GM12878 (cell line): ENCODE measurements around the gene CDH8.

Experiments used
- BHLHE40 ChIP-seq, 2 experiments: fragments of 450-650 bp in 1 of 2; IDR thresholded peaks; 2 replicates each; pipeline ENCODE4 v1.6.1; 2011 to 2017; ENCODE audit warnings: low read depth in 2 of 2, borderline replicate concordance in 1 of 2, improper control_type of control experiment in 1 of 2, low read length in 1 of 2, mild to moderate bottlenecking in 1 of 2
- POLR2AphosphoS5 ChIP-seq: IDR thresholded peaks from 2 replicates; pipeline ENCODE4 v1.6.1; 2011; ENCODE audit warnings: mild to moderate bottlenecking, low read length, inconsistent platforms
- SP1 ChIP-seq: IDR thresholded peaks from one replicate; pipeline ENCODE4 v1.6.1; 2011; ENCODE audit warnings: low read depth, low read length
- TCF7 ChIP-seq: IDR thresholded peaks from 2 replicates; pipeline ENCODE4 v1.6.1; 2014; ENCODE audit warnings: antibody characterized with exemption, borderline replicate concordance
- TF ChIP-seq, protein P1 (sequence below): IDR thresholded peaks from 2 replicates; pipeline ENCODE4 v1.6.1; 2011; ENCODE audit warnings: low read depth, mild to moderate bottlenecking, low read length, moderate library complexity, borderline replicate concordance; ENCODE audit errors: extremely low read depth

DNA sequence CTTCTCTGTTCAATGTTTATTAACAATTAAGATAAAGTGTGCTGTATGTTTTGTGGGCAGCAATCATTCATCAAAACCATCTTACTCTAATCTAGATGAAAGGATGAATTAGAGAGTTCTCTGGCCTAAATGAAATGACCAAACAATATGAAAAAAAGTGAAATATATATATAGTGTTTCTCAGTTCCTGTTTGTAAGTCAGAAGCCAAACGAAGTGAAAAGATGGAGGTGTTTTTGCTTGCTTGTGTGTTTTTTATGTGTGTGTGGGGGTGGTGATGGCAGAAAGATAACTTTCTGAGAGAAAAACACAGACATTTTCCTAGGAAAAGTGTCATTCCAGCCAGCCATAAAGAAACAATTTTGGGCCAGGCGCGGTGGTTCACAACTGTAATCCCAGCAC, 138.6 kb downstream of the CDH8 start:
- no peak for TF ChIP-seq POLR2AphosphoS5
- no peak for TF ChIP-seq BHLHE40 (IDR thresholded peaks at IDR 0.05; ENCODE audit: borderline replicate concordance in 1 of 2, low read depth in 2 of 2, low read length in 1 of 2)
- TF ChIP-seq TCF7, result no peak
- TF ChIP-seq, protein P1, sequence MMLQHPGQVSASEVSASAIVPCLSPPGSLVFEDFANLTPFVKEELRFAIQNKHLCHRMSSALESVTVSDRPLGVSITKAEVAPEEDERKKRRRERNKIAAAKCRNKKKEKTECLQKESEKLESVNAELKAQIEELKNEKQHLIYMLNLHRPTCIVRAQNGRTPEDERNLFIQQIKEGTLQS, result no peak
- no peak for TF ChIP-seq SP1
